ENCODE data around the gene BNC1. TPM values are rescaled to one million over a fixed set of nuclear protein-coding genes. Genes with fewer than 3 reads are reported as not detected.

BNC1 gene
- total RNA-seq, 1 donor from 2014 or later: 13.7 TPM

- Mint-ChIP-seq H3K27me3 (ENCODE audit: low read depth, unreplicated experiment) (no peaks in the 10 kb centered on the region), H3K27ac (ENCODE audit: unreplicated experiment) (no peak overlapping the region), H3K9me3 (ENCODE audit: unreplicated experiment) (no peaks in the 10 kb centered on the region), H3K4me1 (ENCODE audit: low read depth, unreplicated experiment) (peaks cover 55% of the 10 kb centered on the region), H3K4me3 (ENCODE audit: unreplicated experiment) (no peak overlapping the region), H3K36me3 (ENCODE audit: low read depth, unreplicated experiment) (no peaks in the 10 kb centered on the region)
- TF ChIP-seq CTCF (IDR thresholded peaks at IDR 0.05; ENCODE audit: insufficient read depth, low read depth, low read length): no peak
- no peak for TF ChIP-seq EZH2 (IDR thresholded peaks at IDR 0.05; ENCODE audit: insufficient read depth, low read length)
- H3K36me3 ChIP-seq (ENCODE audit: insufficient read depth, low read length): no peaks in the 10 kb centered on the region
- H4K20me1 ChIP-seq (ENCODE audit: insufficient read depth, low read length): no peaks in the 10 kb centered on the region
- H2AFZ ChIP-seq (ENCODE audit: low read depth, low read length): no peak overlapping the region
- no peaks in the 10 kb centered on the region for H3K79me2 ChIP-seq (ENCODE audit: insufficient read depth, low read length)
- no peak overlapping the region for H3K9ac ChIP-seq (ENCODE audit: low read length)
- H3K27me3 ChIP-seq (ENCODE audit: insufficient read depth, low read length): no peaks in the 10 kb centered on the region
- H3K27ac ChIP-seq (ENCODE audit: low read depth, low read length): no peak overlapping the region
- H3K4me3 ChIP-seq (ENCODE audit: insufficient read depth, low read depth, low read length): no peak overlapping the region
- H3K4me2 ChIP-seq (ENCODE audit: low read length): no peak overlapping the region
- no peak for FAIRE-seq
- H3K9me3 ChIP-seq (ENCODE audit: insufficient read depth, low read depth, low read length): no peaks in the 10 kb centered on the region
- H3K4me1 ChIP-seq (ENCODE audit: insufficient read depth, low read length): peaks cover 49% of the 10 kb centered on the region
- DNase-seq (ENCODE audit: low read depth): no peak
These were observed 5.8 kb upstream of the BNC1 start for GRCh38 chr15:83290236-83290635.

- H3K36me3 Mint-ChIP-seq (ENCODE audit: low read depth, unreplicated experiment): no peaks in the 10 kb centered on the region
- Histone ChIP-seq H3K27ac (ENCODE audit: low read depth, low read length) (peak overlapping the region; percentile 91), H3K27me3 (ENCODE audit: insufficient read depth, low read length) (no peaks in the 10 kb centered on the region), H3K4me3 (ENCODE audit: insufficient read depth, low read depth, low read length) (no peak overlapping the region), H4K20me1 (ENCODE audit: insufficient read depth, low read length) (no peaks in the 10 kb centered on the region), H3K79me2 (ENCODE audit: insufficient read depth, low read length) (no peaks in the 10 kb centered on the region), H3K36me3 (ENCODE audit: insufficient read depth, low read length) (no peaks in the 10 kb centered on the region), H3K9me3 (ENCODE audit: insufficient read depth, low read depth, low read length) (no peaks in the 10 kb centered on the region), H3K4me1 (ENCODE audit: insufficient read depth, low read length) (peaks cover 53% of the 10 kb centered on the region), H3K4me2 (ENCODE audit: low read length) (peak overlapping the region; percentile 43), H3K9ac (ENCODE audit: low read length) (peak overlapping the region; percentile 61), H2AFZ (ENCODE audit: low read depth, low read length) (no peak overlapping the region)
- peaks cover 55% of the 10 kb centered on the region for H3K4me1 Mint-ChIP-seq (ENCODE audit: low read depth, unreplicated experiment)
- H3K27me3 Mint-ChIP-seq (ENCODE audit: low read depth, unreplicated experiment): no peaks in the 10 kb centered on the region
- DNase-seq (ENCODE audit: low read depth): peak; percentile 74
- H3K4me3 Mint-ChIP-seq (ENCODE audit: unreplicated experiment): no peak overlapping the region
- H3K27ac Mint-ChIP-seq (ENCODE audit: unreplicated experiment): peak overlapping the region; percentile 94
- peak; percentile 29 for FAIRE-seq
- TF ChIP-seq EZH2 (IDR thresholded peaks at IDR 0.05; ENCODE audit: insufficient read depth, low read length): no peak
- no peaks in the 10 kb centered on the region for H3K9me3 Mint-ChIP-seq (ENCODE audit: unreplicated experiment)
These were observed 4.7 kb upstream of the BNC1 start for GRCh38 chr15:83289160-83289559.

GRCh38 chr15:83288381-83288801, 3.9 kb upstream of the BNC1 start:
- H3K4me1 ChIP-seq (ENCODE audit: insufficient read depth, low read length): peaks cover 53% of the 10 kb centered on the region
- no peak overlapping the region for H2AFZ ChIP-seq (ENCODE audit: low read depth, low read length)
- no peak for DNase-seq (ENCODE audit: low read depth)
- no peak for TF ChIP-seq CTCF (IDR thresholded peaks at IDR 0.05; ENCODE audit: insufficient read depth, low read depth, low read length)
- TF ChIP-seq EZH2 (IDR thresholded peaks at IDR 0.05; ENCODE audit: insufficient read depth, low read length): no peak
- no peaks in the 10 kb centered on the region for H3K36me3 ChIP-seq (ENCODE audit: insufficient read depth, low read length)
- peak overlapping the region; percentile 43 for H3K4me2 ChIP-seq (ENCODE audit: low read length)
- Mint-ChIP-seq H3K36me3 (ENCODE audit: low read depth, unreplicated experiment) (no peaks in the 10 kb centered on the region), H3K27ac (ENCODE audit: unreplicated experiment) (peak overlapping the region; percentile 94), H3K27me3 (ENCODE audit: low read depth, unreplicated experiment) (no peaks in the 10 kb centered on the region), H3K9me3 (ENCODE audit: unreplicated experiment) (no peaks in the 10 kb centered on the region), H3K4me3 (ENCODE audit: unreplicated experiment) (no peak overlapping the region), H3K4me1 (ENCODE audit: low read depth, unreplicated experiment) (peaks cover 57% of the 10 kb centered on the region)
- peak overlapping the region; percentile 61 for H3K9ac ChIP-seq (ENCODE audit: low read length)
- no peaks in the 10 kb centered on the region for H4K20me1 ChIP-seq (ENCODE audit: insufficient read depth, low read length)
- H3K79me2 ChIP-seq (ENCODE audit: insufficient read depth, low read length): peaks cover 4% of the 10 kb centered on the region
- peak overlapping the region; percentile 91 for H3K27ac ChIP-seq (ENCODE audit: low read depth, low read length)
- no peaks in the 10 kb centered on the region for H3K27me3 ChIP-seq (ENCODE audit: insufficient read depth, low read length)
- no peaks in the 10 kb centered on the region for H3K9me3 ChIP-seq (ENCODE audit: insufficient read depth, low read depth, low read length)
- no peak for FAIRE-seq
- no peak overlapping the region for H3K4me3 ChIP-seq (ENCODE audit: insufficient read depth, low read depth, low read length)

Measured in astrocyte (in vitro differentiated cells and primary cell).